Left ventricle myocardium inferior (tissue), 1 donor: Measurements from ENCODE around the gene F2RL3. TPM values are rescaled to one million over a fixed set of nuclear protein-coding genes. Genes with fewer than 3 reads are reported as not detected.

ENCODE experiments used
- DNase-seq: peaks from one replicate; pipeline ENCODE4 v3.0.0-alpha.2; 2020
- H3K27ac ChIP-seq: fragments of 200-600 bp; replicated peaks from 2 replicates; pipeline ENCODE4 v1.8.0; 2021
- H3K27me3 ChIP-seq: fragments of 200-600 bp; 2 replicates; pipeline ENCODE4 v1.8.0; 2021; ENCODE audit warnings: low read depth
- H3K36me3 ChIP-seq: fragments of 200-600 bp; 2 replicates; pipeline ENCODE4 v1.8.0; 2021
- H3K4me1 ChIP-seq: fragments of 200-600 bp; 2 replicates; pipeline ENCODE4 v1.8.0; 2021
- H3K4me3 ChIP-seq: fragments of 200-600 bp; 2 replicates; pipeline ENCODE4 v1.8.0; 2021; ENCODE audit warnings: mild to moderate bottlenecking, moderate library complexity
- H3K9me3 ChIP-seq: fragments of 200-600 bp; replicated peaks from 2 replicates; pipeline ENCODE4 v1.8.0; 2021
- intact Hi-C: fragments of 100-400 bp; cut with micrococcal nuclease; formaldehyde crosslinking; loops from one replicate; pipeline ENCODE4 v1.11.0; 2022
- total RNA-seq: library from RNA; stranded (reverse); fragmentation: NEBNext Ultra II Directional; extraction: Animal tissue kit (Norgen Biotek cat#: 25700); gene quantifications from one replicate; pipeline ENCODE4 v1.2.1, GENCODE V29; 2021
- TF ChIP-seq, protein P1 (sequence below): fragments of 200-600 bp; IDR thresholded peaks from 2 replicates; pipeline ENCODE4 v1.8.0; 2021; ENCODE audit warnings: antibody characterized with exemption, mild to moderate bottlenecking, borderline replicate concordance
- donor health status: DM: no; HTN: yes; CAD: no; lungs with severe emphysema.

The F2RL3 gene
- total RNA-seq, 1 donor from 2014 or later: 1.1 TPM

DNA sequence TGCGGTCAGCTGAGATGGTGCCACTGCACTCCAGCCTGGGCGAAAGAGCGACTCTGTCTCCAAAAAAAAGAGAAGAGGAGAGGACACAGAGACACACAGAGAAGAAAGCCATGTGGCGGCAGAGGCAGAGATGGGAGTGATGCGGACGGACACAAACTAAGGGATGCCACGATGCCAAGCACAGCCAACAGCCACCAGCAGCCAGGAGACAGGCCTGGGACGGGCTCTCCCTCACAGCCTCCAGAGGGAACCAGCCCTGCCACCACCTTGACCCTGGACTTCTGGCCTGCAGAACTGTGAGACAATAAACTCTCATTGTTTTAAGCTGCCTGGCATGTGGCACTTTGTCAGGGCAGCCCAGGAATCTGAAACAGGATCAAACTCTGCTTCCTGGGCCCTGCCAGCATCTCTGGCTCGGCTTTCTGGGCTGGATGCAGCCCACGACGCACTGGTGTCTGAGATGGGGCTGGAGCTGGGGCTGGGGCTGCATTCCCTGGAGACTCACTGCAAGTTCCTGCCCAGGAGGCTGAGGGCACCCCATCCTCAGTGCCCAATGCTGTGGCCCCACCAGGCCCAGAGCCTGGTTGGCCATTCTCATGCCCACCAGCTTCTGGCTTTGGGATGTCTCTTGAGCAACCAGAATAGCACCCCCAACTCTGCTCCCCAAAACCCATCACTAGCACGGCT is 3.0 kb downstream of the F2RL3 start:
- TF ChIP-seq, protein P1, sequence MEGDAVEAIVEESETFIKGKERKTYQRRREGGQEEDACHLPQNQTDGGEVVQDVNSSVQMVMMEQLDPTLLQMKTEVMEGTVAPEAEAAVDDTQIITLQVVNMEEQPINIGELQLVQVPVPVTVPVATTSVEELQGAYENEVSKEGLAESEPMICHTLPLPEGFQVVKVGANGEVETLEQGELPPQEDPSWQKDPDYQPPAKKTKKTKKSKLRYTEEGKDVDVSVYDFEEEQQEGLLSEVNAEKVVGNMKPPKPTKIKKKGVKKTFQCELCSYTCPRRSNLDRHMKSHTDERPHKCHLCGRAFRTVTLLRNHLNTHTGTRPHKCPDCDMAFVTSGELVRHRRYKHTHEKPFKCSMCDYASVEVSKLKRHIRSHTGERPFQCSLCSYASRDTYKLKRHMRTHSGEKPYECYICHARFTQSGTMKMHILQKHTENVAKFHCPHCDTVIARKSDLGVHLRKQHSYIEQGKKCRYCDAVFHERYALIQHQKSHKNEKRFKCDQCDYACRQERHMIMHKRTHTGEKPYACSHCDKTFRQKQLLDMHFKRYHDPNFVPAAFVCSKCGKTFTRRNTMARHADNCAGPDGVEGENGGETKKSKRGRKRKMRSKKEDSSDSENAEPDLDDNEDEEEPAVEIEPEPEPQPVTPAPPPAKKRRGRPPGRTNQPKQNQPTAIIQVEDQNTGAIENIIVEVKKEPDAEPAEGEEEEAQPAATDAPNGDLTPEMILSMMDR: no peak
- Histone ChIP-seq H3K9me3 (no peaks in the 10 kb centered on the region), H3K4me1 (peaks cover 61% of the 10 kb centered on the region), H3K27ac (no peak overlapping the region), H3K27me3 (peaks cover 6% of the 10 kb centered on the region), H3K4me3 (no peak overlapping the region), H3K36me3 (no peaks in the 10 kb centered on the region)
- intact Hi-C loops: no loop called here
- DNase-seq: no peak

DNA sequence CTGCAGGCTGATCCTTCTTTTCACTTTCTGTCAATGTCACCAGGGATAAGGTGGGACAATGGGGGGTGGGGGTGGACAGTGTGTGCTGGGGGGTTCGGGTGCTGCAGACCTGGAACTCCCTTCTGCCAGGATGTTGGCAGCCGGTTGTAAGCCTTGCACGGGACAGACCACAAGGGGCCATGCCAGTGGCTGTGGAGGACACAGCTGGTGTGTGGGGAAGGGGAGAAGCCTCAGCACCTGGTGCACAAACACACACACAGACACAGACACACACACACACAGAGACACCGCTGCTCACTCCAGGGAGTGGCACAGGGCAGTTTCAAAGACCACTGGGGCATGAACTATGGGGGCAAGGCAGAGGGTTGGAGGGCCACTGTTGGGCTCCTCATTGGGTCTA is 3.6 kb downstream of the F2RL3 start:
- no peak overlapping the region for H3K27ac ChIP-seq
- no peak for DNase-seq
- no peaks in the 10 kb centered on the region for H3K9me3 ChIP-seq
- H3K27me3 ChIP-seq: peaks cover 6% of the 10 kb centered on the region
- H3K4me1 ChIP-seq: peaks cover 57% of the 10 kb centered on the region
- H3K36me3 ChIP-seq: no peaks in the 10 kb centered on the region
- no peak overlapping the region for H3K4me3 ChIP-seq
- TF ChIP-seq, protein P1: no peak
- intact Hi-C loops: no loop called here

DNA sequence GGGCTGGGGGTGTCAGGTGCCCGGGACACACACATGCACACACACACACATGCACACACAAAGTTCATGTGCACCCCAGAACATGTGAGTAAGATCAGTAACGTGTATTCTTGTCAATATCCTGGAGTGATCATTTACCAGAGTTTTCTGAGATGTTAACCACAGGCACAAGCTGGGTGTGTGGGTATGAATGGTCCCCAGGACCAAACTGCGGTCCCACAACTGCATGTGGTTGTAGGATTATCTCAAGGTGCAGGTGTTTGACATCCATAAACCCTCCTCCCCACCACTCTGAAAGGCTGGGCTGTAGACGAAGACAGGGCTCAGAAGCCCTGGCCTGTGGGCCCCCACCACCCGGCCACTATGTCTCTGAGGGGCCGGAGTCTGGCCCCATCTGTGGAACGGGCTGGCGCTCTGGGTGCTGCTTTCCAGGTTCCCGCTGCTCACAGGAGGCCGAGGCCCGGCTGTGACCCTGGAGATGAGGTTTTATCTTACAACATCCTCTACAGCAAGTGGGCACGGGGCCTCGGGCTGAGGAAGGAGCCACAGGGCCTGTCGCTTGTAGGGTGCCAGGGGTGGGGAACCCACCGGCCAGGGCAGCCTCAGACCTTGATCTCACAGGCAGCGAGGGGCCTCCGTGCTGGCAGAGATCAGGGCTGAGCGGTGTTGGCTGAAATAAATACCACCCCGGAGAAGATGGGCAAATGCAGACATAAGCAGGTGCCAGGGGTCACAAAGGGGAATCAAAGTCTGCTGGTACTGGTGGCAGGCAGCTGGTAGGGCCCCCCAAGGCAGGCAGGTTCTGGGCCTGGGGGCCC is 4.3 kb downstream of the F2RL3 start:
- Histone ChIP-seq H3K4me3 (no peak overlapping the region), H3K4me1 (peaks cover 56% of the 10 kb centered on the region), H3K27me3 (peaks cover 6% of the 10 kb centered on the region), H3K9me3 (no peaks in the 10 kb centered on the region), H3K36me3 (no peaks in the 10 kb centered on the region), H3K27ac (peak overlapping the region; percentile 42)
- intact Hi-C loops: no loop called here
- TF ChIP-seq, protein P1: no peak
- no peak for DNase-seq

DNA sequence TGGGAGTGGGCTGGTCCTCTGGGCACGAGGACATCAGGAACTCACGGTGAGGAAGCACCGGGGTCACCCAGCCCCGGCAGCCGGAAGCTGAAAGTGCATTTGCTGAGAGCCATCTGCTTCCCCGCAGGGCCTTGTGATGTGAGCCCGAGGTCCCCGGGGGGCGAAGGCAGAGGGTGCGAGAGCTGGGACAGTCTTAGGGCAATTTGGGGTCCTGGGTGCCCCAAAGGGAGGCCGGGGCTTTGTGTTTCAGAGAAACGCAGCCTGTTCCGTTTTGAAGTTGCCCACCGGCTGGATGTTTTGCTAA is 4.8 kb downstream of the F2RL3 start:
- H3K9me3 ChIP-seq: no peaks in the 10 kb centered on the region
- H3K36me3 ChIP-seq: no peaks in the 10 kb centered on the region
- intact Hi-C loops: no loop called here
- H3K4me3 ChIP-seq: no peak overlapping the region
- peaks cover 50% of the 10 kb centered on the region for H3K4me1 ChIP-seq
- TF ChIP-seq, protein P1: no peak
- peak overlapping the region; percentile 42 for H3K27ac ChIP-seq
- no peak for DNase-seq
- H3K27me3 ChIP-seq: peaks cover 6% of the 10 kb centered on the region

DNA sequence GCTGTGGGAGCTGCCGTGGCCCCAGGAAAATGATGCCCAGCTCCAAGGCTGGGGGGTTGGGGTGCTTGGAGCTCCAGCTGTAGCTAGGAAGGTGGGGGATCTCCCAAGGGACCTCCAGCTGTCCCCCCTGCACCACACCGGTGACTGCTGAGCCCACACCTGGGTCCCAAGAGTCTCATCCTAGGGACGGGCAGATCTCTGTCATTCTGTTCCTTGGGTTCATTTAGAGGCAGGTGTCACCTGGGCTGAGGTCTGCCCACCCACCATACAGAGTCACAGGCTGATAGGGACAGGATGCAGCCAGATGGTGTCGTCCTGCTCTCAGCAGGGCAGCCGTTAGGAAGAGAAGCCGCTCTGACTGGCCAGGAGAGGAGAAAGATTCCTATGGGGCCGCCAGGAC is 5.3 kb downstream of the F2RL3 start:
- no peak for DNase-seq
- TF ChIP-seq, protein P1: no peak
- Histone ChIP-seq H3K27me3 (peaks cover 6% of the 10 kb centered on the region), H3K4me3 (no peak overlapping the region), H3K27ac (peak overlapping the region; percentile 42), H3K9me3 (no peaks in the 10 kb centered on the region), H3K4me1 (peaks cover 46% of the 10 kb centered on the region), H3K36me3 (no peaks in the 10 kb centered on the region)
- intact Hi-C loops: no loop called here
